ENCODE results near the gene TM4SF18. TPM values are rescaled to one million over a fixed set of nuclear protein-coding genes. Genes with fewer than 3 reads are reported as not detected.

The TM4SF18 gene
- total RNA-seq, 4 donors from 2014 or later = 9.7 to 33.3 (median 24.9) TPM

DNA sequence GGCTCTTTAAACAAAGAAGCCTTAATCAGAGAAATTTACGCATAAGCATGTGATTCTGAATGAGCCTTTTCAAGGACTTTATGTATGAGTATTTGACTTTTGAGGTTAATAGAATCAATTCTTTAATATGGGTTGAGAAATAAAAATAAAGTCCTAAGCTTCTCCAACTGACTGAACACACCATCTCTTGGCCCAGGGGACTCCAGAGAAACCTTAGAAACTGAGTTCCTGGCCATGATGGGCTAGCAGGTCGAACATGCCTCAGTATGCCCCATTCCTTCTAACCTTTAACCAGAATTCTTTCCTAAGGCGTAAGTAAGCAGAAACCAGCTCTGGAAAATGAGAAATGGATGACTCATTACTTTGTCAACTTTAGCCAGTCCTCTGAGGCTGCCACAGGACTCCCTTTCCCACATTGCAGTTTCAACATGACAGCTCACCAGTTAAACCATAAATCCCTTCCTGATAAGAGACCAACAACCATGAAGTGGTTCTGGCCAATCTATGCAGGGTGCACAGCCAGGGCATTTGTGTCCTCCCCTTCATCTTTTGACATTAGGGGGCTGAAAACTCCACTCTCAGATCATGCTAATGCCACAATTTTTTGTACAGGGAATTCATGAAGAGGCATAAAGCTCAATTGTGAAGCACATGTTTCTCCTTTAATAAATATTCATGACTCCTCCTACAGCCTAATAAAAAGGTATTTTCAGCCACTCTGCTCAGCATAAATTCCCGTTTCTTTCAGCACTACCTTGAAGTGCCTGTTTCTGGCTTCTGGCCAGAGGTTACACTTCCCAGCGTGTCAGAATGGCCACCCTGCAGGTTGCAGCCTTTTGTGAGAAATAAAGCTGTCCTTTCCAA, 33.3 kb downstream of the TM4SF18 start:
- peak; percentile 60 to 71 for DNase-seq
- Histone ChIP-seq H3K4me3 (replicated peaks in 1 of 3) (no peak overlapping the region), H3K27ac (peak overlapping the region in 2 of 3 donors; percentile 57), H3K4me1 (peaks cover 8 to 19% of the 10 kb centered on the region in 2 donors), H3K36me3 (no peaks in the 10 kb centered on the region), H3K27me3 (no peaks in the 10 kb centered on the region), H3K9me3 (no peaks in the 10 kb centered on the region)
- intact Hi-C loops (cut with DNase I) = no loop called here
- 42 to 54% methylated on average over 5 of the region's 5 CpGs for WGBS, 2 donors
- TF ChIP-seq, protein P1, sequence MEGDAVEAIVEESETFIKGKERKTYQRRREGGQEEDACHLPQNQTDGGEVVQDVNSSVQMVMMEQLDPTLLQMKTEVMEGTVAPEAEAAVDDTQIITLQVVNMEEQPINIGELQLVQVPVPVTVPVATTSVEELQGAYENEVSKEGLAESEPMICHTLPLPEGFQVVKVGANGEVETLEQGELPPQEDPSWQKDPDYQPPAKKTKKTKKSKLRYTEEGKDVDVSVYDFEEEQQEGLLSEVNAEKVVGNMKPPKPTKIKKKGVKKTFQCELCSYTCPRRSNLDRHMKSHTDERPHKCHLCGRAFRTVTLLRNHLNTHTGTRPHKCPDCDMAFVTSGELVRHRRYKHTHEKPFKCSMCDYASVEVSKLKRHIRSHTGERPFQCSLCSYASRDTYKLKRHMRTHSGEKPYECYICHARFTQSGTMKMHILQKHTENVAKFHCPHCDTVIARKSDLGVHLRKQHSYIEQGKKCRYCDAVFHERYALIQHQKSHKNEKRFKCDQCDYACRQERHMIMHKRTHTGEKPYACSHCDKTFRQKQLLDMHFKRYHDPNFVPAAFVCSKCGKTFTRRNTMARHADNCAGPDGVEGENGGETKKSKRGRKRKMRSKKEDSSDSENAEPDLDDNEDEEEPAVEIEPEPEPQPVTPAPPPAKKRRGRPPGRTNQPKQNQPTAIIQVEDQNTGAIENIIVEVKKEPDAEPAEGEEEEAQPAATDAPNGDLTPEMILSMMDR (IDR thresholded peaks at IDR 0.05) = no peak
- TF ChIP-seq POLR2A (IDR thresholded peaks at IDR 0.05) = no peak

DNA sequence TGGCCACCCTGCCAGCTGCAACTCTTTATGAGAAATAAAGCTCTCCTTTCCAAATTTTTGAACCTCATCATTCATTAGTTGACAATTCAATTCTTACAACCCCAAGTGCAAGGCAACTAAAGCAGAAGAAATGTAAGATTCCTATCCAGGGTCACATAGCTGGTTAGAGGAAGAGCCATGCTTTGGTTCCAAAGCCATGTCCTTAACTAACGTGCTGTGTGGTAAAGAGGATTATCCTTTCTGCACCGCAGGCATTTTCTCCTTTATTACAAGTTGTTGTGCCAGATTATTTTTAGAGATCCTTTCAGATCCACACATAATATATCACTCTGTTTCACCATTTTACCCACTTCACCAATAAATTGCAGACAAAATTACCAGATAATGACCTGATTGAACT, 36.5 kb downstream of the TM4SF18 start:
- TF ChIP-seq, protein P1 (IDR thresholded peaks at IDR 0.05) = no peak
- TF ChIP-seq POLR2A (IDR thresholded peaks at IDR 0.05) = no peak
- Histone ChIP-seq H3K4me3 (replicated peaks in 1 of 3) (no peak overlapping the region), H3K4me1 (peaks cover 8 to 19% of the 10 kb centered on the region in 2 donors), H3K27me3 (no peaks in the 10 kb centered on the region), H3K9me3 (no peaks in the 10 kb centered on the region), H3K27ac (no peak overlapping the region), H3K36me3 (no peaks in the 10 kb centered on the region)
- 90 to 92% methylated on average over 2 of the region's 2 CpGs for WGBS, 2 donors
- intact Hi-C loops (cut with DNase I) = no loop called here
- no peak for DNase-seq

DNA sequence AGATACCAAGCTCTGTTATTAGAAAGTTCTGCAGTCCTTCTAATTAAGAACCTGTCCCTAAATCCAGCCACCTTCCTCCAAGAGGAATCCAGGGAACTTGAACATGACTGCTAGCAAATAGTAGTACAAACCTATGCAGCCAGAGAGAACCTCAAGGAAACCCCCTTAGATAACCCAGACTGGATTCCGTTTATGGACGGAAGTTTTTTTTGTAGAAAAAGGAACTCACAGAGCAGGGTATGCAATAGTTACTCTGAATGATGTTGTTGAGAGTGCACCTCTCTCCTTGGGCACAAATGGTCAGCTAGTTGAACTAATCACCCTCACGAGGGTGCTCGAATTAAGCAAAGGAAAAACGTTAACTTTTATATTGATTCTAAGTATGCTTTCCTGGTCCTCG, 40.8 kb downstream of the TM4SF18 start:
- DNase-seq = no peak
- 70 to 84% methylated on average over 6 of the region's 6 CpGs for WGBS, 2 donors
- no peak overlapping the region for H3K4me3 ChIP-seq (replicated peaks in 1 of 3)
- no peaks in the 10 kb centered on the region for H3K4me1 ChIP-seq
- H3K9me3 ChIP-seq = no peaks in the 10 kb centered on the region
- no peaks in the 10 kb centered on the region for H3K36me3 ChIP-seq
- H3K27me3 ChIP-seq = no peaks in the 10 kb centered on the region
- no peak overlapping the region for H3K27ac ChIP-seq
- TF ChIP-seq POLR2A (IDR thresholded peaks at IDR 0.05) = no peak
- TF ChIP-seq, protein P1 (IDR thresholded peaks at IDR 0.05) = no peak
- intact Hi-C loops (cut with DNase I) = no loop called here

DNA sequence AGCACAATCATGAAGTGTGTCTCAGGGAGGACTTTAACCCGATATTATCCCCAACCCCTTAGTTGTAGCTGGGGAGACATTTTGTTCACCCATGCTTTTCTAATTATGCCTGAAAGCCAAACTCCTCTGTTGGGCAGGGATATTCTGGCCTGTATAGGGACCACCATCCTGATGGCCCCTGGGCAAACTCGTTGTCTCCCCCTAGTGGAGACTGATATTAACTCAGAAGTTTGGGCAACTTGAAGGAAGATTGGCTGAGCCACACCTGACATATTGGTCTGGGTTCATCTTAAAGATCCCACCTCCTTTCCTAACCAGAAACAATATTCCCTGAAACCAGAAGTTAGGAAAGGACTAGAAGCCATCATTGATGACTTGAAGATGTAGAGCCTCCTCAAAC, 42.3 kb downstream of the TM4SF18 start:
- intact Hi-C loops (cut with DNase I) = no loop called here
- H3K27me3 ChIP-seq = no peaks in the 10 kb centered on the region
- no peaks in the 10 kb centered on the region for H3K4me1 ChIP-seq
- H3K36me3 ChIP-seq = no peaks in the 10 kb centered on the region
- DNase-seq = no peak
- no peak overlapping the region for H3K4me3 ChIP-seq (replicated peaks in 1 of 3)
- 68 to 85% methylated on average over 2 of the region's 2 CpGs for WGBS, 2 donors
- no peak for TF ChIP-seq POLR2A (IDR thresholded peaks at IDR 0.05)
- TF ChIP-seq, protein P1 (IDR thresholded peaks at IDR 0.05) = peak in 1 of 6 experiments; percentile 32
- H3K27ac ChIP-seq = no peak overlapping the region
- H3K9me3 ChIP-seq = no peaks in the 10 kb centered on the region

DNA sequence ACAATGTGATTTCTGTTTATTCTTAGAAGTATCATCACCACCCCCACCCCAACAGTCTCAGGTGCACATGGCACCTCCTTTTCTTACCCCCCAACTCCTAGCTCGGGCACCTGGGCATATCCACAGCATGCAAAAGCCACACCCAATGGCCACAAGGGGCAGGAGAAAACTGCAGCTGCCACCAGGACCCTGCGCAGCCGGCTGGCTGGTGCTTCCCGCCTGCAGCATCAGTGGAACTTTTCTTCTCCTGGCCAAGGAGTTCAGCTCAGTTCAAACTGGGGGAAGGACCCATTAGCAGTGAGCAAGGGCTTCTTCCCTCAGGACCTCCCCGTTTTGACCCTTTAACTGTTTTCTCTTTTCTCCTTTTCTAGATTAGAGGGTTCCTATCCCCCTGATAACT, 44.8 kb downstream of the TM4SF18 start:
- no peaks in the 10 kb centered on the region for H3K36me3 ChIP-seq
- H3K9me3 ChIP-seq = no peaks in the 10 kb centered on the region
- H3K4me3 ChIP-seq (replicated peaks in 1 of 3) = no peak overlapping the region
- no peaks in the 10 kb centered on the region for H3K4me1 ChIP-seq
- intact Hi-C loops (cut with DNase I) = no loop called here
- no peaks in the 10 kb centered on the region for H3K27me3 ChIP-seq
- H3K27ac ChIP-seq = no peak overlapping the region
- 81 to 83% methylated on average over 5 of the region's 5 CpGs for WGBS, 2 donors
- no peak for DNase-seq
- TF ChIP-seq, protein P1 (IDR thresholded peaks at IDR 0.05) = no peak
- no peak for TF ChIP-seq POLR2A (IDR thresholded peaks at IDR 0.05)

Data from thyroid gland (tissue), 4 donors.